Heart left ventricle (tissue), 13 donors: Measurements from ENCODE around the gene GALNT13.

Source experiments
- CTCF ChIP-seq, 12 donors: fragments of 200-600 bp; sonication (generic) in 4 of 12; IDR thresholded peaks; one replicate each; pipeline versions ENCODE4 v1.5.0 to v1.8.0; 2018 to 2022; ENCODE audit warnings: antibody characterized with exemption in 12 of 12, mild to moderate bottlenecking in 5 of 12
- POLR2A ChIP-seq, 2 donors: fragments of 450-650 bp; IDR thresholded peaks; one replicate each; pipeline ENCODE4 v1.6.1; 2017; ENCODE audit warnings: antibody characterized with exemption in 2 of 2, mild to moderate bottlenecking in 2 of 2, moderate library complexity in 2 of 2
- donor health status: ischemic (EF 13 %, LVEDD 7.1; RV severe dilation, severe dysfunction).
- donor health status: DM: no; HTN: yes; CAD: no.
- donor health status: DM: no; HTN: no; CAD: no.
- donor health status: ischemic (EF 25% LVEDD 6.9; RV normal size, moderate dysfunction).
- donor health status: ischemic (EF 25% LVEDD 5.7; RV mildly dilated, moderate dysfunction).
- donor health status: ischemic (EF 35%, LVEDD 5.7; RV mildly dilated, moderate dysfunction).
- donor health status: nonischemic (EF 11% LVEDD 7.7; RV severe dilation, severe dysfunction).
- donor health status: DM: yes; HTN: yes; CAD: no.
- donor health status: PGD.
- donor health status: ischemic (EF 29% LVEDD 5.4; RV normal size, mild dysfunction).
- donor health status: nonischemic (EF 23%, LVEDD 6.1; RV moderate dilation, normal function).

DNA sequence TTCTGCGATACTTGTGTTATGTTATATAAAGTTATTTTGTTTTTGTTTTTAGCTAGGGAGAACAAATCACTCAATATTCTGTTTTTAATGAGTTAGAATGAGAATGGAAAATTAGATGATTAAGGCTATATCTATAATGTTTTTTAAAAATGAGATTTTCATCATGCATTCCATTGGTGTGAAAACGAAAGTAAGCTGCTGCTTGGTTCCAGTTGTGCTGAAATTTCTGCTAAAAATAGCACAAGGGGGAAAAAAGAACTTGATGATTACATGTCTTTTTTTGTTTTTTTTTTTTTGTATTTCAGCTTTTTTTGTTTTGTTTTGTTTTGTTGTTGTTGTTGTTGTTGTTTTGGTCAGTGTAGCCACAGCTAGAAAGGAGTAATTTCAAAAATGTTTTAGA is 584.1 kb downstream of the GALNT13 start:
- TF ChIP-seq POLR2A (IDR thresholded peaks at IDR 0.05), result no peak
- TF ChIP-seq CTCF (IDR thresholded peaks at IDR 0.05), result no peak
